NB4 (cell line): ENCODE data around the gene PPP1R14C.

ENCODE experiments used
- DNase-seq: peaks from one replicate; pipeline ENCODE4 v3.0.0; 2010; ENCODE audit warnings: low read depth
- H3K4me3 ChIP-seq: one replicate; pipeline ENCODE4 v1.5.1; 2011; ENCODE audit warnings: mild to moderate bottlenecking, low read depth, low read length, moderate library complexity
- MYC ChIP-seq: IDR thresholded peaks from 2 replicates; pipeline ENCODE4 v1.6.1; 2011; ENCODE audit warnings: low read depth, low read length
- POLR2A ChIP-seq: IDR thresholded peaks from 2 replicates; pipeline ENCODE4 v1.6.1; 2011; ENCODE audit warnings: mild to moderate bottlenecking; ENCODE audit not compliant: insufficient read length; ENCODE audit errors: extremely low read depth
- TF ChIP-seq, protein P1 (sequence below): IDR thresholded peaks from one replicate; pipeline ENCODE4 v1.5.1; 2012; ENCODE audit warnings: low read depth, low read length
- TF ChIP-seq, protein P2 (sequence below): IDR thresholded peaks from 2 replicates; pipeline ENCODE4 v1.6.1; 2011; ENCODE audit warnings: low read depth, low read length

PPP1R14C gene

DNA sequence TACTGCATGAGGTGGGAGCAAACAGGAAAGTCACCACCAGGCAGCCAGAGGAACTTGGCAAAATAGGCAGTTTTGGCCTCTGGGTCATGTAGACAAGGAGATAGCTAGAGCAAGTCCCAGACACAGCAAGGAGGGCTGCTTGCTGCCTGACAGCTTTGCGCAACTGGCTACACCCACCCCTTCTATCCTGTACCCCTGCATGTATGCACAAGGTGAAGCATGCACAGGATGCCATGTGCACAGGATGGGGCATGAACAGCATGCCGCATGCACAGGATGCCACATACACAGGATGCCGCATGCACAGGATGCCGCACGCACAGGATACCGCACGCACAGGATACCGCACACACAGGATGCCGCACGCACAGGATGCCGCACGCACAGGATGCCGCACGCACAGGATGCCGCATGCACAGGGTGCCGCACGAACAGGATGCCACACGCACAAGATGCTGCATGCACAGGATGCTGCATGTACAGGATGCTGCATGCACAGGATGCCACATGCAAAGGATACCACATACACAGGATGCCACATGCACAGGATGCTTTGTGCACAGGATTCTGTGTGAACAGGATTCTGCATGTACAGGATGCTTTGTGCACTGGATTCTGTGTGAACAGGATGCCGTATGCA, 121.0 kb downstream of the PPP1R14C start:
- TF ChIP-seq POLR2A = no peak
- no peak for DNase-seq
- no peak overlapping the region for H3K4me3 ChIP-seq

DNA sequence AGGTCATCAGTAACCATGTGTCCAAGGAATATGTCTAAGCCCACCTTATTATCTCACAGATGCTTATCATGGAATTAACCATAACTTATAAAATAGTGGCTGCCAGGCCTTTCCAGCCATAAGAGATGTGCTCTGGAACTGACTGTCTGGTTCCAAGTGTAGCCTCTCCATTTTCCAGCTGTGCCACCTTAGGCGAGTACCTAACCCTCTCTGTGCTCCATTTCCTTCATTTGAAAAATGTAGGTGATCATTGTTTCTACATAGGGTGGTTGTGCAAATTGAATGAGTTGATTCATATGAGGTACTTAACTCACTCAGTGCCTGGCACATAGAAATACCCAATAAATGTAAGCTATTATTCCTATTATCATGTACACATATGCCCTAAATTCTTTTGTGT, 123.5 kb downstream of the PPP1R14C start:
- TF ChIP-seq, protein P1, sequence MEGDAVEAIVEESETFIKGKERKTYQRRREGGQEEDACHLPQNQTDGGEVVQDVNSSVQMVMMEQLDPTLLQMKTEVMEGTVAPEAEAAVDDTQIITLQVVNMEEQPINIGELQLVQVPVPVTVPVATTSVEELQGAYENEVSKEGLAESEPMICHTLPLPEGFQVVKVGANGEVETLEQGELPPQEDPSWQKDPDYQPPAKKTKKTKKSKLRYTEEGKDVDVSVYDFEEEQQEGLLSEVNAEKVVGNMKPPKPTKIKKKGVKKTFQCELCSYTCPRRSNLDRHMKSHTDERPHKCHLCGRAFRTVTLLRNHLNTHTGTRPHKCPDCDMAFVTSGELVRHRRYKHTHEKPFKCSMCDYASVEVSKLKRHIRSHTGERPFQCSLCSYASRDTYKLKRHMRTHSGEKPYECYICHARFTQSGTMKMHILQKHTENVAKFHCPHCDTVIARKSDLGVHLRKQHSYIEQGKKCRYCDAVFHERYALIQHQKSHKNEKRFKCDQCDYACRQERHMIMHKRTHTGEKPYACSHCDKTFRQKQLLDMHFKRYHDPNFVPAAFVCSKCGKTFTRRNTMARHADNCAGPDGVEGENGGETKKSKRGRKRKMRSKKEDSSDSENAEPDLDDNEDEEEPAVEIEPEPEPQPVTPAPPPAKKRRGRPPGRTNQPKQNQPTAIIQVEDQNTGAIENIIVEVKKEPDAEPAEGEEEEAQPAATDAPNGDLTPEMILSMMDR = no peak
- TF ChIP-seq POLR2A (no peak), MYC (no peak)
- TF ChIP-seq, protein P2, sequence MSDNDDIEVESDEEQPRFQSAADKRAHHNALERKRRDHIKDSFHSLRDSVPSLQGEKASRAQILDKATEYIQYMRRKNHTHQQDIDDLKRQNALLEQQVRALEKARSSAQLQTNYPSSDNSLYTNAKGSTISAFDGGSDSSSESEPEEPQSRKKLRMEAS = no peak
- no peak for DNase-seq

DNA sequence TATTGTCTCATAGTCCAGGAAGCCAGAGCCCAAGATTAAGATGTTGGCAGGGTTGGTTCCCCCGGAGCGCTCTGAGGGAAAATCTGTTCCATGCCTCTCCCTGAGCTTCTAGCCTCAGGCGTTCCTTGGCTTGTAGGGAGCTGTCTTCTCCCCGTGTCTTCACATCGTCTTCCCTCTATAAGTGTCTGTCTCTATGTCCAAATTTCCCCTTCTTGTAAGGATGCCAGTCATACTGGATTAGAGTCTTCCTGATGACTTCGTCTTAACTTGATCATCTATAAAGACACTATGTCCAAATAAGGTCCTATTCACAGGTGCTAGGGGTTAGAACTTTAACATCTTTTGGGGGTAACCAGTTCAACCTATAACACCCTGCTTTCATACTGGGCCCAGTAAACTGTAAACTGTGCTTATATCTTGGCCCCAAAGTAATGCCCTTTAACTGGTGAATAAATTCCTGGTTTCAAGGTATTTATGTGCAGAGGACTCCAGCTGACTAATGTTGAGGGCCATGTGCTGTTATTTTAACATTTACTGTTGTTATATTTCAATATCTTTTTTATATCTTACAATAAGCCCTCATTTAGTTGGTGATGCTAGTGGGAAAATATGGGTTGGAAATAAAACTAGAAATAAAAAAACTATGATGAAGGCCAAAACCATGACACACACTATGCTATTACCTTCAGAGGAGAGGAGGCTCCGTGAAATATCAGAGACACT, 124.3 kb downstream of the PPP1R14C start:
- H3K4me3 ChIP-seq = no peak overlapping the region
- no peak for DNase-seq
- no peak for TF ChIP-seq MYC
- TF ChIP-seq, protein P1 = no peak
- TF ChIP-seq, protein P2 = no peak
- TF ChIP-seq POLR2A = no peak

More for the DNA sequence above, 123.5 kb downstream of the PPP1R14C start:
- no peak overlapping the region for H3K4me3 ChIP-seq

DNA sequence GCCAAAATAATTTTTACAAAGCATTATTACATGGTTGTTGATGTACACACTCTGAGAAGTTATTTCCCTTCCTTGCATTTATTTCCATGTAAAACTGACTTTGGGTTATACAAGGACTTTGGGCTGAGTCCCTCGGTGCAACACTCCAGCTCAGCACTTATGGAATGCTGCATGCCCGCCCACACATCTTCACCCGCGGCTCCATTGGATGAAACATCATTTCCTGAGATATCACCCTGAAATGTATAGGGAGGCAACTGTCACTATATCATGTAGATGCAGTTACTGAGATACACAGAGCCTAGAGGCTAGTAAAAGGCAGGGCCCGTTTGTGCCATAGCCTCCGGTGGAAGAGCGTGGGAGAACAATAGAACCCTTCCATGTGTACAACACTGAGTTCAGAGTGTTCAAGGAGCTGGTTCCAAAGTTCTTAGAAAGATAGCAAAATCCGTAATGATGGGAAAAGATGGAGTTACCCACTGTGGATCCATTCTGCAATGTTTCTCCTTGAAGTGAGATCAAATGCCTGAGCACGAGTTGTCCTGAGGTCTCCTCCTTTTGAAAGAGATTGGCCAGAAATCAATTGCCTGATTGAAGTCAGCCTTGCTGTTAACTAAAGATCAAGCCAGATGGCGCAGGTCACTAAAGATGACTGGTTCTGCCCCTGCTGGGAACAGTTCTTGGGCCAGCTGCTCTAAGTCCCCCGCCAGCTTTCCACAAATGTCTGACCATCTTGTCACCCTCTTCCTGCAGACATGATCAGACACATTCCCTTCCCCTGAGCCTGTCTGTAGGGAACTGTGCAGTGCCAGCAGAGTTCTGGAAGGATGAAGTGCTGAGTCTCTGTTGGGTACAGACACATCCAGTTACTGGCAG, 125.1 kb downstream of the PPP1R14C start:
- DNase-seq = no peak
- H3K4me3 ChIP-seq = no peak overlapping the region
- TF ChIP-seq, protein P2 = no peak
- no peak for TF ChIP-seq POLR2A
- TF ChIP-seq, protein P1 = no peak
- no peak for TF ChIP-seq MYC

DNA sequence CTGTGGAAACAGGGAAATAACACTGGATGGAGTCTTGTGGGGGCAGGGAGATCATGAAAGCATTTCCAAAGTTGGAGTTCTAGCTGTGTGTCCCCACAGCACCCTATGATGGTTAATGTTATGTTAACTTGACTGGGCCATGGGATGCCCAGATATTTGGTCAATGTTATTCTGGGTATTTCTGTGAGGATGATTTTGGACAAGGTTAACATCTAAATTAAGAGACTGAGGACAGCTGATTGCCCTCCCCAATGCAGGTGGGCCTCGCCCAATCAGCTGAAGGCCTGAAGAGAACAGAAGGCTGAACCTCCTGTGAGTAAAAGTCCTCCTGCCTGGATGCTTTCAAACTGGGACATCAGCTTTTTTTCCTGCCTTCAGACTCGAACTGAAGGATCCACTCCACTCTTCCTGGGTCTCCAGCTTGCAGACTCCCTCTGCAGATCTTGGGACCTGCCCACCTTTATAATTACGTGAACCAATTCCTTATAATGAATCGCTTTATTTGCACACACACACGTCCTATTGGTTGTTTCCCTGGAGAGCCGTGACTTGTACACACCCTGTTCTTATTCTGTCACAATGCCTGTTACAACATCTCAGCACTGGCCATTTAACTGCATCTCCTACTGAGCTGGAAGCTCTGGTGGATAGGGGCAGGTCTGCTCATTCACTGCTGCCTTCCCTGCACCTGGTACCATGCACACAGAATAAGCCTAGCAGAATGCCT, 126.4 kb downstream of the PPP1R14C start:
- DNase-seq = no peak
- H3K4me3 ChIP-seq = no peak overlapping the region
- TF ChIP-seq, protein P2 = no peak

DNA sequence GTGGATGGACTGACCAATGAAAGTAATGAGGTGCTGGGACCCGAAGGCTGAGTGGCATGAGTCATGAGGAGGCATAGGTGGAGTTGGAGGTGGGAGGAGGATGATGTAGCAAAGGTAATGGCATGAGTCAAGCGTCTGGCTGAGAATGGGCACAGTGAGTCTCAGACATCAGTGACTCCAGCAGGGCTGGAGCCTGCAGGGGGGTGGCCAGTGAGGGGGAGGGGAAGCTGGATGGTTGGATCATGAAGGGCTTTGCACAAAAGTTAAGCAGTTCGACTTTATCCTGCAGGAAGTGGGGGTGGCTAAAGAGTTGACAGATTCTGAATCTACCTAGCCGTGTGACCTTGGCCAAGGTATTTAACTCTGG, 127.0 kb downstream of the PPP1R14C start:
- no peak for DNase-seq
- no peak overlapping the region for H3K4me3 ChIP-seq
- TF ChIP-seq MYC = no peak
- TF ChIP-seq, protein P2 = no peak
- TF ChIP-seq, protein P1 = no peak
- no peak for TF ChIP-seq POLR2A
